ENCODE measurements around the gene SOX6.

The SOX6 gene

GRCh38 chr11:16096336-16096735 lies 260.0 kb downstream of the SOX6 start:
- no peak for DNase-seq (ENCODE audit: extremely low read depth, insufficient read length)
- Histone ChIP-seq H3K27me3 (replicated peaks; ENCODE audit: control insufficient read depth, insufficient read depth, low read length) (no peaks in the 10 kb centered on the region), H3K36me3 (ENCODE audit: control insufficient read depth, insufficient read depth, low read length) (no peaks in the 10 kb centered on the region), H3K4me3 (replicated peaks; ENCODE audit: low read depth, low read length) (no peak overlapping the region)
- TF ChIP-seq CTCF (IDR thresholded peaks at IDR 0.05; ENCODE audit: insufficient read depth, low read length, poor library complexity, severe bottlenecking) = no peak

GRCh38 chr11:16095756-16096155 lies 260.6 kb downstream of the SOX6 start:
- no peak for TF ChIP-seq CTCF (IDR thresholded peaks at IDR 0.05; ENCODE audit: insufficient read depth, low read length, poor library complexity, severe bottlenecking)
- no peak for DNase-seq (ENCODE audit: extremely low read depth, insufficient read length)

GRCh38 chr11:16093889-16094653 lies 262.3 kb downstream of the SOX6 start:
- no peaks in the 10 kb centered on the region for H3K36me3 ChIP-seq (ENCODE audit: control insufficient read depth, insufficient read depth, low read length)
- H3K4me3 ChIP-seq (replicated peaks; ENCODE audit: low read depth, low read length) = no peak overlapping the region
- no peak for DNase-seq (ENCODE audit: extremely low read depth, insufficient read length)
- no peaks in the 10 kb centered on the region for H3K27me3 ChIP-seq (replicated peaks; ENCODE audit: control insufficient read depth, insufficient read depth, low read length)
- TF ChIP-seq CTCF (IDR thresholded peaks at IDR 0.05; ENCODE audit: insufficient read depth, low read length, poor library complexity, severe bottlenecking) = no peak

More at GRCh38 chr11:16095756-16096155, 260.6 kb downstream of the SOX6 start:
- Histone ChIP-seq H3K27me3 (replicated peaks; ENCODE audit: control insufficient read depth, insufficient read depth, low read length) (no peaks in the 10 kb centered on the region), H3K36me3 (ENCODE audit: control insufficient read depth, insufficient read depth, low read length) (no peaks in the 10 kb centered on the region), H3K4me3 (replicated peaks; ENCODE audit: low read depth, low read length) (no peak overlapping the region)

- no peak for DNase-seq (ENCODE audit: extremely low read depth, insufficient read length)
- Histone ChIP-seq H3K36me3 (ENCODE audit: control insufficient read depth, insufficient read depth, low read length) (no peaks in the 10 kb centered on the region), H3K4me3 (replicated peaks; ENCODE audit: low read depth, low read length) (no peak overlapping the region), H3K27me3 (replicated peaks; ENCODE audit: control insufficient read depth, insufficient read depth, low read length) (no peaks in the 10 kb centered on the region)
- no peak for TF ChIP-seq CTCF (IDR thresholded peaks at IDR 0.05; ENCODE audit: insufficient read depth, low read length, poor library complexity, severe bottlenecking)
Measured at GRCh38 chr11:16091862-16092261, 264.5 kb downstream of the SOX6 start.

- TF ChIP-seq CTCF (IDR thresholded peaks at IDR 0.05; ENCODE audit: insufficient read depth, low read length, poor library complexity, severe bottlenecking) = no peak
- DNase-seq (ENCODE audit: extremely low read depth, insufficient read length) = no peak
- Histone ChIP-seq H3K36me3 (ENCODE audit: control insufficient read depth, insufficient read depth, low read length) (no peaks in the 10 kb centered on the region), H3K4me3 (replicated peaks; ENCODE audit: low read depth, low read length) (no peak overlapping the region), H3K27me3 (replicated peaks; ENCODE audit: control insufficient read depth, insufficient read depth, low read length) (no peaks in the 10 kb centered on the region)
Measured at GRCh38 chr11:16089481-16089880, 266.9 kb downstream of the SOX6 start.

All from GM06990 (cell line).